ENCODE data around the gene EGLN2. TPM values are rescaled to one million over a fixed set of nuclear protein-coding genes. Genes with fewer than 3 reads are reported as not detected.

The EGLN2 gene
- total RNA-seq, 1 donor from 2014 or later: 188 TPM

GRCh38 chr19:40802300-40803169 lies 3.5 kb downstream of the EGLN2 start:
- TF ChIP-seq, protein P1, sequence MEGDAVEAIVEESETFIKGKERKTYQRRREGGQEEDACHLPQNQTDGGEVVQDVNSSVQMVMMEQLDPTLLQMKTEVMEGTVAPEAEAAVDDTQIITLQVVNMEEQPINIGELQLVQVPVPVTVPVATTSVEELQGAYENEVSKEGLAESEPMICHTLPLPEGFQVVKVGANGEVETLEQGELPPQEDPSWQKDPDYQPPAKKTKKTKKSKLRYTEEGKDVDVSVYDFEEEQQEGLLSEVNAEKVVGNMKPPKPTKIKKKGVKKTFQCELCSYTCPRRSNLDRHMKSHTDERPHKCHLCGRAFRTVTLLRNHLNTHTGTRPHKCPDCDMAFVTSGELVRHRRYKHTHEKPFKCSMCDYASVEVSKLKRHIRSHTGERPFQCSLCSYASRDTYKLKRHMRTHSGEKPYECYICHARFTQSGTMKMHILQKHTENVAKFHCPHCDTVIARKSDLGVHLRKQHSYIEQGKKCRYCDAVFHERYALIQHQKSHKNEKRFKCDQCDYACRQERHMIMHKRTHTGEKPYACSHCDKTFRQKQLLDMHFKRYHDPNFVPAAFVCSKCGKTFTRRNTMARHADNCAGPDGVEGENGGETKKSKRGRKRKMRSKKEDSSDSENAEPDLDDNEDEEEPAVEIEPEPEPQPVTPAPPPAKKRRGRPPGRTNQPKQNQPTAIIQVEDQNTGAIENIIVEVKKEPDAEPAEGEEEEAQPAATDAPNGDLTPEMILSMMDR (IDR thresholded peaks at IDR 0.05): no peak
- Histone ChIP-seq H3K9me3 (no peaks in the 10 kb centered on the region), H3K4me3 (peak overlapping the region; percentile 92), H3K4me1 (peaks cover 84% of the 10 kb centered on the region), H3K27me3 (ENCODE audit: low read depth) (no peaks in the 10 kb centered on the region), H3K27ac (peak overlapping the region; percentile 92), H3K36me3 (peaks cover 70% of the 10 kb centered on the region)
- intact Hi-C loops (cut with DNase I): no loop called here
- DNase-seq (no peak), ATAC-seq (no peak)

GRCh38 chr19:40803170-40803856 lies 4.3 kb downstream of the EGLN2 start:
- intact Hi-C loops (cut with DNase I): no loop called here
- H3K36me3 ChIP-seq: peaks cover 77% of the 10 kb centered on the region
- peak overlapping the region; percentile 92 for H3K4me3 ChIP-seq
- ATAC-seq (no peak), DNase-seq (no peak)
- no peaks in the 10 kb centered on the region for H3K27me3 ChIP-seq (ENCODE audit: low read depth)
- TF ChIP-seq, protein P1 (IDR thresholded peaks at IDR 0.05): no peak
- no peaks in the 10 kb centered on the region for H3K9me3 ChIP-seq
- H3K27ac ChIP-seq: peak overlapping the region; percentile 92
- peaks cover 84% of the 10 kb centered on the region for H3K4me1 ChIP-seq

GRCh38 chr19:40803857-40804782 lies 5.1 kb downstream of the EGLN2 start:
- Histone ChIP-seq H3K27me3 (ENCODE audit: low read depth) (no peaks in the 10 kb centered on the region), H3K4me1 (peaks cover 92% of the 10 kb centered on the region), H3K4me3 (peak overlapping the region; percentile 92), H3K36me3 (peaks cover 86% of the 10 kb centered on the region), H3K27ac (peak overlapping the region; percentile 92), H3K9me3 (no peaks in the 10 kb centered on the region)
- DNase-seq (peak; percentile 83), ATAC-seq (peak; percentile 1 to 29)
- TF ChIP-seq, protein P1 (IDR thresholded peaks at IDR 0.05): no peak
- intact Hi-C loops (cut with DNase I): no loop called here

DNA sequence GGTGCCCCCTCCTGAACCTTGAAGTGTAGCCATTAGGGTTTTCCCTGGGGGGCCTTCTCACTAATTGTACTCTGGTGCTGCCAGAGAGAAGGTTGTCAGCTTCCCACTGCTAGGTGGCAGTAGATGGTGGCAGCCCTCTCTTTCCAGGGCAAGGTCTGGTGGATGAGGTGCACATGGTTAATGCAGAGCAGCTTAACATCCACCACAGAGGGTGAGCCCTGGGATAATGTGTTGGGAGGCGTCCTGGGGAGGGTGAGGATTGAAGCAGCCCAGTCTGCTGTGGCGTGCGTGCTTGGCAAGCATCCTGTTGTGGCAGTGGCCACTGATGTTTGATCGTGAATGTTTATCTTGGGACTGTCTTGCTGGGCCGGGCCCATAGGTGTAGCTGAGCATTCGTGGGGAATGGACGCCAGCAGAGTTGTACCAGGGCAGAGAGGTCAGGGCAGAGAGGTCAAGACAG lies 5.8 kb downstream of the EGLN2 start:
- ATAC-seq: no peak
- Histone ChIP-seq H3K36me3 (peaks cover 92% of the 10 kb centered on the region), H3K9me3 (no peaks in the 10 kb centered on the region), H3K27me3 (ENCODE audit: low read depth) (no peaks in the 10 kb centered on the region), H3K4me1 (peaks cover 99% of the 10 kb centered on the region), H3K27ac (peak overlapping the region; percentile 92), H3K4me3 (peak overlapping the region; percentile 92)
- TF ChIP-seq, protein P1 (IDR thresholded peaks at IDR 0.05): no peak
- no peak for DNase-seq
- intact Hi-C loops (cut with DNase I): no loop called here
